T-helper 22 cell (primary cell): Measurements from ENCODE around the gene GPRASP2.
"Not testable (repeated sequence)": the region's sequence is repeated elsewhere in the genome, so short reads cannot be mapped to it uniquely, and the experiment has no call there.

Experiments used
- DNase-seq: peaks from one replicate; pipeline ENCODE4 v3.0.0-alpha.2; 2020; ENCODE audit warnings: low read depth

GPRASP2 gene

DNA sequence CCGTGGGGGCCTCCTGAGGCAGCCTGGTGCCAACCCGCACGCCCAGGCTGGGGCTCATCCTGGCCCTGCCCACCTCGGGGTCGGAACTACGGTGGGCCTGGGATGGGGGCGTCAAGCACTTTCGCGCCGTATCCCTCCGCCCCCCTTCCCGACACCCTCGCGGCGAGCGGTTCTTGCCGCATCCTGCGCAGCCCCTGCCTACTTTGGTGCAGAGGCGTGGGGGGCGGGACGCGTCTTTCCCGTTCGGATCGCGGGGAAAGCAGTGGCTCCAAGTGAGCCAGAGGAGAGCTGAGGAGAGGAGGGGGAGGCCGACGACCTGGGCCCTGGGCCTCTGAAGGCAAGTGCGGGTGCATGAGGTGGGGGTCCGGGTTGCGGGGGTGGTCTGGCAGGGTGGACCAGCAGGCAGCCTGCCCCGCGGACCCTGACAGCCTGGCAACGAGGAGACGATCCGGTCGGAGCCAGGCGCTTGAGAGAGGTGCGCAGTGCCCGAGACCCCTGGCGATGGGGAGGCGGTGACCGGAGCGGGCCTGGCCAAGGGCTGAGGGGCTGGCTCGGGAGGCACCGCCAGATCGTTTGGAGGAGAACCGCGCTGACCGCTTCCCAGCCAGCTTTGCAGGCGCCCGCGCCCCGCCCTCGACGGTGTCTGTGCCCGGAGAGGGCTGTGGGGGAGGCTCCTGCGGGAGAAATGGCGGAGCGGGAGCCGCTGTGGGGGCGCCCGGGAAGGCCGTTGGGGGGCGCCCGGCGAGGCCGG is at the start of gene GPRASP2:
TSS of gene GPRASP2 (plus strand) at position 233 of the 751 bp plus-strand sequence. CDS start 2,422 bp downstream, outside the sequence.
- peak; percentile 11 for DNase-seq

DNA sequence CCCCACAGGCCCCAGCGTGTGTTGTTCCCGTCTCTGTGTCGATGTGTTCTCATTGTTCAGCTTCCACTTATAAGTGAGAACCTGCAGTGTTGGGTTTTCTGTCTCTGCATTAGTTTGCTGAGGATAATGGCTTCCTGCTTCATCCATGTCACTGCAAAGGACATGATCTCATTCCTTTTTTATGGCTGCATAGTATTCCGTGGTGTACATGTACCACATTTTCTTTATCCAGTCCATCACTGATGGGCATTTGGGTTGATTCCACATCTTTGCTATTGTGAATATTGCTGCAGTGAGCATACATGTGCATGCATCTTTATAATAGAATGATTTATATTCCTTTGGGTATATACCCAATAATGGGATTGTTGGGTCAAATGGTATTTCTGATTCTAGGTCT is 48.4 kb upstream of the GPRASP2 start:
- DNase-seq: not testable (repeated sequence)

DNA sequence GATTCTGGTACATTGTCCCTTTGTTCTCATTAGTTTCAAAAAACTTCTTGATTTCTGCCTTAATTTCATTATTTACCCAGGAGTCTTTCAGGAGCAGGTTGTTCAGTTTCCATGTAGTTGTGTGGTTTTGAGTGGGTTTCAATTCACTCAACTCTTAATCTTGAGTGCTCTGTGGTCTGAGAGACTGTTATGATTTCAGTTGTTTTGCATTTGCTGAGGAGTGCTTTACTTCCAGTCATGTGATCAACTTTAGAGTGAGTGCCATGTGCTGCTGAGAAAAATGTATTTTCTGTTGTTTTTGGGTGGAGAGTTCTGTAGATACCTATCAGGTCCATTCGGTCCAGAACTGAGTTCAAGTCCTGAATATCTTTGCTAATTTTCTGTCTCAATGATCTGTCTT is 45.2 kb upstream of the GPRASP2 start:
- not testable (repeated sequence) for DNase-seq

DNA sequence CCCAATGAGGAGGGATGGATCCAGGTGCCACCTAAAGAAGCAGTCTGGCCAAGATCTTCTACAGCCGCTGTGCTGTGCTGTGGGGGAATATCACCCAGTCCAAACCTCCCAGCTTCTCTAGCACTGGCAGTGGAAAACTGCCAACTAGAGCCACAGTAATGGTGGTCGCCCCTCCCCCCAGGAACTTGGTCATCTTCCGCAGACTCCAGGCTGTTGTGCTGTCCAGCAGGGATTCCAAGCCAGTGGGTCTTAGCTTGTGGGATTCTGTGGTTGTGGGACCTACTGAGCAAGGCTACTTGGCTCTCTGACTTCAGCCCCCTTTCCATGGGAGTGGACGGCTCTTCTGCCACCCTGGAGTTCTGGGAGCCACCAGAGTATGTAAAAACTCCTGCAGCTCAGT is 42.7 kb upstream of the GPRASP2 start:
- DNase-seq: no peak

DNA sequence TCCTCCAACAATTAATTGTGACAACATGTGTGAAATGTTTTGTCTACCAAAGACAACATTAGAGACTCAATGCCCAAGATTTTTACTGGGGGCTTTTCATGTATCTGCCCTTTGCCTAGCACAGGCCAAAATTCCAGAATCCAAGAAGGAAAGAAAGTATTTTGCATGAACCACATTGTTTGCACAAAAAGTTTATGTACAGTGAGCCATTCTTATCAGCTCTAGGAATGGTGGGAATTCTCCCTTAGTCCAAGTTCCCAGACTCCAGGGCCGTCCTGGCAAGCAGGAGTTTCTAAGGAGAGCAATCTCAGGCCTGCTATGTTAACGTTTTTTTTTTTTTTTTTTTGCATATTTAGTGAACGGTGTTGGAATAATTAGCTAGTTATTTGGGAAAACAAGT is 39.4 kb upstream of the GPRASP2 start:
- DNase-seq: no peak

DNA sequence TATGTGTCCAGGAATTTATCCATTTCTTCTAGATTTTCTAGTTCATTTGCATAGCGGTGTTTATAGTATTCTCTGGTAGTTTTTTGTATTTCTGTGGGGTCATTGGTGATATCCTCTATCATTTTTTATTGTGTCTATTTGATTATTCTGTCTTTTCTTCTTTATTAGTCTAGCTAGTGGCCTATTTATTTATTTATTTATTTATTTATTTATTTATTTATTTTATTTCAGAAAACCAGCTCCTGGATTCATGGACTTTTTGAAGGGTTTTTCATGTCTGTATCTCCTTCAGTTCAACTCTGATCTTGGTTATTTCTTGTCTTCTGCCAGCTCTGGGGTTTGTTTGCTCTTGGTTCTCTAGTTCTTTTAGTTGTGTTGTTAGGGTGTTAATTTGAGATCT is 34.8 kb upstream of the GPRASP2 start:
- not testable (repeated sequence) for DNase-seq

DNA sequence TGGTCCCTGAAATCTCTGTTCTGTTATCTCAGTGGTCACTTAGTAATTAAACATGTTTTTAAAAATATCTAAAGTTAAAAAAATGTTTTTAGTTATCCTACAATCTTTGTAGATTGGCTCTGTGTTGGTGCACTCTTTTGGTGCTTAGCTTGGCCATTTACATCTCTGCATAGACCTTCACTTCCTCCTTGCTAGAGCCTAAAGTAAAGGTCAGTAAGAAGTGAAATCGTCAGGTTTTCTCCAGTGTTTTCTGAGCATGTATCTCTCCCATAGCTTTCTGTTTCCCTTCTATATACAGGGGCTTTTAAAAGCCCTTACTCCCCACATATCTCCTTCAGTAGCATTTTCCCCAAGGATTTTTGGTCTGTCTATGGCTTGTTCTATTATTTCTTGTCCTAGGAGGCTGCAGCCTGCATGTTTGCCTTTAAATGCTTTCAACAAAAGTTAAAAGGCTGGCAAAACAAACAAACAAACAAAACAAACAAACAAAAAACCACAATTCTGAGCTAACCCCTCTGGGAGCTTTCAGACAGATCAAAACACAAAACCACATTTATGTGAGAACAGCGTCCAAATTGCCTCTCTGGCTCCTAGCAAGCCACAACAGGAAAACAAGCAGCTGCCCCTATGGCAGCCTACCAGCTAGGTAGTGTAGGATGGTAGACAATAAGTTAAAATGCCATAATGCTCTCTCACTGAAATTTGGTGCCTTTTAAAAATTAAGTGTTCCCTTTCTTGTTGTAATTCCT is 27.3 kb upstream of the GPRASP2 start:
- DNase-seq: no peak

DNA sequence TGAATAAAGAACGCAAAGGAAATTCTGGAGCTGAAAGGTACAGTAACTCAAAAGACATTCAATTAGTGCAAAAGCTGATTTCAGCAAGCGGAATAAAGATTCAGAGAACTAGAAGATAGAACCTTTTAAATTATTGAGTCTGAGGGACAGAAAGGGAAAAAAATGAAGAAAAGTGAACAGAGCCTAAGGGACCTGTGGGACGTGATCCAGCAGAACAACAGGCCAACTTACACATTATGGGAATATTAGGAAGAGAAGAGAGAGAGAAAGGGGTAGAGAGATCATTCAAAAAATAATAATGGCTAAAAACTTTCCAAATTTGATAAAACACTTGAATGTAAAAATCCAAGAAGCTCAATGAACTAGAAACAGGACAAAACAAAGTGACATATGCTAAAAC is 17.5 kb upstream of the GPRASP2 start:
- no peak for DNase-seq

DNA sequence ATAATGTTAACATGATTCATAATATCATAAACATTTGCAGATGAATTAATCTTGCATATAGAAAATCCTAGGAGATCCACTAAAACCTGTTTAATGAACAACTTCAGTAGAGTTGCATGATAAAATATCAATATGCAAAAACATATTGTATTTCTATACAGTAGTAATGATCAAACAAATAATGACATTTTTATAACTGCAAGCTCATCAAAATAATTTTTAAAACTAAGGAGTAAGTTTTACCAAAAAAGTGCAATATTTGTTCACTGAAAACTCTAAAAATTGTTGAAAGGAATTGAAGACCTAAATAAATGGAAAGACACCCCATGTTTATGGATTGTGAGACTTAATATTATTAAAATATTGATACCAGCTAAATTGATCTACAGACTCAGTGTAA is 15.9 kb upstream of the GPRASP2 start:
- no peak for DNase-seq

DNA sequence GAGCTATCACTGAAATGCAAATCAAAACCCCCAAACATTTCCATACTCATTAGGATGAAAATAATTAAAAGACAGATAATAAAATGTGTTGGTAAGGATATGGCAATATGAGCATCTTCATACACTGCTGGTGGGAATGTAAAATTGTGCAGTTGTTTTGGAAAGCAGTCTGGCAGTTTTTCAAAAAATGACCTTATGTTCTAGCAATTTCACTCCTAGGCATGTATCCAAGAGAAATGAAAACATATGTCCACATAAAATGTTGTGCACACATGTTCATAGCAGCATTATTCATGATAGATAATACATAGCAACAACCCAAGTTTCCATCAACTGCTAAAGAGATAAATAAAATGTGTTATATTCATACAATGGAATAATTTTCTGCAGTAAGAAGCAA is 14.8 kb upstream of the GPRASP2 start:
- DNase-seq: no peak

DNA sequence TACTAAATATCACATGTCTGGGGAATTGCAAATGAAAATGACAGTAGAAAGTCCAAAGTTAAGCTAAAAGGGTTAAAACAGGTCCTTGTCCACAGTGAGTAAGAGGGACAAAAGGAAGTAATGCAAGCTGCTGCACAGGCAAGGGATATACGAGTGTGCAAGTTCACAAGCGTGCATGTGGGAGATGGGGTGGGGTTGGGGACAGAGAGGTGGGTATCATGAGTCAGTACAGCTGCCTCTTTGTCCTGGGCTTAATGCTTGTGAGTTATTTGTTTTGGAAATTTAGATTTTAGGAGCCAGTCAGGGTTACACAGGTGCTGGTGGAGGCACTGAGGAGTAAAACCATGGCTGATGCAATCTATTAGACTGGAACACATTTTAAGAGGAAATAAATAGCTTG is 3.3 kb upstream of the GPRASP2 start:
- DNase-seq: no peak

DNA sequence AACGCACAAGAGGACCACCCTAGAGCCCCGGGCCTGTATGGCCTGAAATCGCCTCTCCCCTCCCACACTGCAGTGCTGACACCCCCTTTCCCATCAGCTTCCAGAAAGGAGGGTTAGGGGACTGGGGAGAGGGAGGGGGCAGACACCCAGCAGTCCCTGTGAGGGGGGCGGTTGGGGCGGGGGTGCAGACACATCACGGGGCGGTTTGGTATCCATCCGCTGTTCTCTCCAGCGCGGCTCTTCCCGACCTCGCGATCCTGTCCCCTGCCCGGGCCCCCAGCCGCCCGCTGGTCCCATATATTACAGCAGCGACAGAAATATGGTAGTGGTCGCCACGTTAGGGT is 404 bp upstream of the GPRASP2 start:
- DNase-seq: no peak

DNA sequence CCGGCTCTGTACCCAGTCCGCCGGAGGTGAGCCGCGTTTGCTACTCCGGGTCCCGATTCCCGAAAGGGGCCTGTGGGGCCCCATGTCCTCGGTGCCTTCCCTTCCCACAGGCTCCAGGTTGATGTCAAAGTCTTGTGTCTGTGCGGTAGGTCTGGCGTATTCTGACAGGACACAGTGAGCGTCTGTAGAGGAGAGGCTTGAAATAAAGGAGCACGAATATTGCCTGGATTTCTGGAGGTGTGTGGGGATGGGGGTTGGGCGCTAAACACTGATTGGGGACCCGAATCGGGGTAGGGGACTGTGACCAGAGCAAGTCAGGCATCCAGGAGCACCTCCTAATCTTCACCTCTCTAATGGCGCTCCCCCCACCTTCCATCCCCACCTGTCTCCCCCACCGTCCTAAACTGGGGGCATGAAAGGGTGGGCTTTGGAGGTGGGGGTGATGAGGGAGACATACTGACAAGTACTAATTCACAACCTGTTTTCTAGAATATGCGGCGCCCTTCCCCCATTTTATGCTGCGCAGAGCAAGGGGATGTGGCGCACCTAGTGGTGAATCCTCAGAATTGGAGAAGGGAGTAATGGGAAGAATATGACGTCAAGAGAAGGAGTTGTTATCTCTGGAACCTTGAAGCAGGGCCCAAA is 855 bp downstream of the GPRASP2 start:
- no peak for DNase-seq

DNA sequence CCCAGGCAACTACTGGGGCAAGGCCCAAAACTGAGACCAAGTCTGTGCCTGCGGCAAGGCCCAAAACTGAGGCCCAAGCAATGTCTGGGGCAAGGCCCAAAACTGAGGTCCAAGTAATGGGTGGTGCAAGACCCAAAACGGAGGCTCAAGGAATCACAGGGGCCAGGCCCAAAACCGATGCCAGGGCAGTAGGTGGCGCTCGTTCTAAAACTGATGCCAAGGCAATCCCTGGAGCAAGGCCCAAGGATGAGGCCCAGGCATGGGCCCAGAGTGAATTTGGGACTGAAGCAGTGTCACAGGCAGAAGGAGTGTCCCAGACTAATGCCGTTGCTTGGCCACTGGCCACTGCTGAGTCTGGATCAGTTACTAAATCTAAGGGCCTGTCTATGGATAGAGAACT is 2.7 kb downstream of the GPRASP2 start:
- no peak for DNase-seq

DNA sequence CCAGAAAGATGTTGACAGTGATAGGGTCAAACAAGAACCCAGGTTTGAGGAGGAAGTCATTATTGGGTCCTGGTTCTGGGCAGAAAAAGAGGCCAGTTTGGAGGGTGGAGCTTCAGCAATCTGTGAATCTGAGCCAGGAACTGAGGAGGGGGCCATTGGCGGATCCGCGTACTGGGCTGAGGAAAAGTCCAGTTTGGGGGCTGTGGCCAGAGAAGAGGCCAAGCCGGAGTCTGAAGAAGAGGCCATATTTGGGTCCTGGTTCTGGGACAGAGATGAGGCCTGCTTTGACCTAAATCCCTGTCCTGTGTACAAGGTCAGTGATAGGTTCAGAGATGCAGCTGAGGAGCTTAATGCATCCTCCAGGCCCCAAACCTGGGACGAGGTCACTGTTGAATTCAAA is 3.7 kb downstream of the GPRASP2 start:
- no peak for DNase-seq

DNA sequence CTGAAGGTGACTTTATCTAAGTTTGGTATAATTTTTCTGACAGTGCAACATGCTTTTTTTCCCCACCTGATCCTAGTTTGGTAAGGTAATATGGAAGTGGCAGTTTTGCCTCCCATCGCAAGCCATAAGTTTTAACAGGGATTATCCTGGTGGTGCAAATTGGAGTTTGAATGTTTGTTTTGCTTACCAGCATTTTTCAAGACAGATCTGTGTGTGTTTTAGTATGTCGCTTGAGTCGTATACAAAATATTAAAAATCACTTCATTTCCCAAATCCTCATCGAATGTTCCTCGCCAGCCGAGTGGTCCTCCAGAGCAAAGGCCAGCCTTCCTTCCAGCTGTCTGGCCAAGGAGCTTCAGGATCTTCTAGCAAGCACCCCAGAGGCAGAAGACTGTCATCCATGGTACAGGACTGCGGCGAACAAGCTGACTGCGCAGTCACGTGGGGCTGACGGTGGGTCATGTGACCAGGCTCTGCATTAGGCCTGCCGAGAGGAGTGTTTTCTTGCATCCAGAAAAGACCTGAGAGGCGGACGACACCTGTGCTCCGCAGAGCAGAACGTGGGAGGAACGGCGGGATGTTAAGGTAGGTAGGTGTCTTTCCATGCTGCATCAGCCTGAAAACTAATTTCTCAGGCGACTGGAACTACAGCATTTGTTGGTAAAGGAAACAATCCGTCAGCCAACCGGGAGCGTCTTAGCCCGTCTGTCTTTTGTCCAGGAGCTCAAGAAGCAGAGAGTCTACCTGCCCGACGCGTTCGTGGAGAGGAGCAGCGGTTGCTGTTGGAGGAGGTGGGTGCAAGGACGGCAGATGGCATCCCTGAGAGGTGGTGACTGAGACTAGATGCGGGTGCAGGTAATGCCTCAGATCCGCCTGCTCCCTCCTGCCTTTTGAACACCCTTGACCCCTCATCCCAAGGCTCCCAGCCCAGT is 8.3 kb downstream of the GPRASP2 start, which contains the start of gene GPRASP3:
TSS of gene GPRASP3 (plus strand) at position 507 of the 932 bp plus-strand sequence. CDS start 28,253 bp downstream, outside the sequence.
- DNase-seq: peak; percentile 56

DNA sequence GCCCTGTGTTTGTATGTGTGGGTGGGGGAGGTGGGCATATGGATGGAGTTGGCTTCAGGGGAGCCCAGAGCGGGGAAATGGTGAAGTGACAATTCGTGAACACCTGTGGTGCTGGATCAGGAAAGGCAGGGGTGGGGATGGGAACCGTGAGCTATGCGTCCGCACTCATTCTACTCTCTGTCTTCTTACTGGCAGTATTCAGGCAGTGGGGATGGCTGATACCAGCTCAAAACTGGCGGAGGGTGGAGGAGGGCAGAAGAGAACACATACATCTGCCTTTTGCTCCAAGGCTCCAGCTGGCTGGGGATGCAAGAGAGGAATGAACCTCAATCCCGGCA is 8.9 kb downstream of the GPRASP2 start:
- DNase-seq: not testable (repeated sequence)

DNA sequence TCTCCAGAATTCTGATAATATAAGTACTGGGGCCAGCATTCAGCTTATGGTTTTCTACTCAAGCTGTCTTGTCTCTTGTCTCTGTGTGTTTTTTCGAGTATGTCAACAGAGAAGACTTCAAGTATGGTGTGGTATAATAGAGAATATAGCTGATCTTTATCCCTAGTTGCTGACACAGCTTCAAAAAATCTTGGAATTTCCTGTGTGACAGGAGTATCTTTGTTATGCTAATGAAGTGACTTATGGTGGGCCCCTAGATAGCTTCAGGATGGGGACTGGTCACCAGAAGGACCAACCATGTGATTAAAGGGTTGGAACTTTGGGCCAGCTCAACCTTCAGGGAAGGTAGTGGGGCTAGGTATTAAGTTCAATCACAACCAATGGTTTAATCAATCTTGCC is 11.2 kb downstream of the GPRASP2 start:
- DNase-seq: no peak

DNA sequence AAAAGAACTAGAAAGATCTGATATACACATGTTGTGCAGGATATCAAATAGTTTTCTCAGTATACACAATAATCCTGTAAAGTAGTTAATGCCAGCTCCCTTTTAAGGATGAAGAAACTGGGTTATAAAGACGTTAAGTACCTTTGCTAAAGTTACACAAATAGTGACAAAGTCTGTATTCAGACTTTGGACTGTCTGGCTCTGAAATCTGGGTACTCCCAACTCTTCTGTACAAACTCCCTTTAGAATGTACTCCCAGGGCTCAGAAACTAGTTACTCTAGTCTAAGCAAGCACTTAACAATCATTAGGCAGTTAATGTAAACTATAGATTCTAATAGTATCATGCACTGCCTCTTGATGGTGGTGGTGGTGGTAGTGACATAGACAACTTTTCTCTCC is 15.5 kb downstream of the GPRASP2 start:
- no peak for DNase-seq

DNA sequence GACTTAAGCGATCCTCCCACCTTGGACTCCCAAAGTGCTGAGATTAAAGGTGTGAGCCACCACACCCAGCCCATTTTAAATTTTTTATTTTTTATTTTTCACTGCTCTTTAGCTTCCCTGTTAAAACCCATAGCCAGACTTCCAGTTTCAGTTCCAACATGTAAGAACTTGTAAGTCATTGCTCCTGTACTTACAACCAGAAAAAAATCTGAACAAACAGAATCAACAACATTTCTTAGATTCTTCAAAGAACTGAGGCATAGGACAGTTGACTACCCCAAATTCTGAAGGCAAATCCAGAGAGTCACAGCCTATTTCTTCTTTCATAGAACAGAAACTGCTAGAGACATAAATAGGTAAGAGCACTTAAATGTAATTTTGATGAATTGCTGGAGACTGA is 16.4 kb downstream of the GPRASP2 start:
- DNase-seq: no peak

DNA sequence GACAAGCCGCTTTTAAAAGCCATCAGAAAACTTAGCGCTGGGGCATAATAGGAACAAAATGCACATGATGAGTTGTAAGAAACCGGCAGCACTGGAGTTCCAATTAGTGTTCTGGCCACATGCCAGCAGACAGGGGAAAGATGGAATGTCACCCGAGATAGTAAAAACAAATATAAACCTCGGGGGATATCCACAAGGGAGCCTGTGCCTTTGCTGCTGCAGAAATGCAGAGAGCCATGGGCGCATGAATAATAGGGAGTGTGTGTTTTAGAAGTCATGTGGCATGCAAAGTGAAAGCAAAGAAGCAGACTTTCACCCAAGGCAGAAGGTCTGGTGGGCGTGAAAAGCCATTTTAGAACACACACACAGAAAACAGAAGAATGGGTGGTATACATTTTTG is 27.4 kb downstream of the GPRASP2 start:
- no peak for DNase-seq

DNA sequence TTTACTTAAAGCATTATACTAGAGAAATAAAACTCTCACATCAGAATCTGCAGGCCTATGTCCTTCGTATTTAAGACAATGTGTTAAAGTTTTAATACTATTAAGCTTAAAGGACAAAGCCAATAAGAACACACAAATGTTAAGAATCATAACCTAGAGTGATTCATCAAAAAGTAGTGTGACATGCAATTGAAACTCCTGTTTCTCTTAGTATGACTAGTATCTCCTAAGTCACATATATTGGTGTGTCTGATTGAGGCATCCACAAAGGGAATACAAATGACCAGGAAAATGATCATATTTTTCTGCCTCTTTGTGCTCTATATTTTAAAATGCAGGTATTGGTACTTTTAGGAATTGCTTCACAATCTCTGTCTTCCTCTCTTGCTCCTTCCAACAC is 32.1 kb downstream of the GPRASP2 start:
- DNase-seq: no peak
